GM12878 (cell line): ENCODE measurements around the gene PGC. TPM values are rescaled to one million over a fixed set of nuclear protein-coding genes. Genes with fewer than 3 reads are reported as not detected.

ENCODE experiments used
- ATAC-seq: fragments of 200-7000 bp; cut with Tn5 transposase; 3 replicates; pipeline ENCODE4 v1.9.1; 2020; ENCODE audit warnings: mild to moderate bottlenecking, moderate library complexity
- BruUV-seq: library from RNA; stranded (reverse); fragments of 400-500 nt; replicated peaks from 2 replicates; lab custom pipeline; 2021; lab: Mats Ljungman, UMichigan
- CTCF ChIA-PET: fragments of 300-600 bp; sonication (Branson Sonifier 250); formaldehyde crosslinking; extraction: SDS; loops from one replicate; lab custom pipeline; 2021; ENCODE audit warnings: inconsistent platforms; lab: Yijun Ruan, JAX
- POLR2A ChIA-PET: fragments of 350-600 bp; formaldehyde crosslinking; extraction: SDS; loops from one replicate; lab custom pipeline; 2021; ENCODE audit warnings: inconsistent platforms; lab: Charles Lee
- RAD21 ChIA-PET: fragments of 300-600 bp; sonication (Branson Sonifier 250); formaldehyde crosslinking; loops from one replicate; lab custom pipeline; 2023; ENCODE audit warnings: antibody characterized with exemption; ENCODE audit not compliant: unreplicated experiment; lab: Charles Lee
- SMC1A ChIA-PET: fragments of 300-600 bp; sonication (Branson Sonifier 250); formaldehyde crosslinking; loops from one replicate; lab custom pipeline; 2023; ENCODE audit not compliant: unreplicated experiment, uncharacterized antibody; lab: Charles Lee
- DNase-seq: peaks from one replicate; pipeline ENCODE4 v3.0.0-alpha.2; 2011; ENCODE audit warnings: low read depth, low spot score
- FAIRE-seq: peaks from 3 replicates; lab custom pipeline; 2011; peaks lifted over from hg19 to GRCh38; lab: Jason Lieb, UNC
- H2AFZ ChIP-seq: 2 replicates; pipeline ENCODE4 v1.6.0; 2011; ENCODE audit warnings: low read depth, low read length, control low read depth; ENCODE audit not compliant: control insufficient read depth
- H3K27ac ChIP-seq: 2 replicates; pipeline ENCODE4 v1.5.1; 2011; ENCODE audit warnings: control low read depth; ENCODE audit not compliant: control insufficient read depth, insufficient read depth
- H3K27me3 ChIP-seq, 2 experiments: replicated peaks in 1 of 2; 2 replicates each; pipeline versions ENCODE4 v1.6.0 to v1.6.1; 2011; ENCODE audit warnings: low read length in 1 of 2; ENCODE audit not compliant: control insufficient read depth in 2 of 2, insufficient read depth in 2 of 2
- H3K36me3 ChIP-seq, 2 experiments: 2 replicates each; pipeline ENCODE4 v1.5.1; 2011; ENCODE audit warnings: low read length in 1 of 2; ENCODE audit not compliant: control insufficient read depth in 2 of 2, insufficient read depth in 2 of 2
- H3K4me1 ChIP-seq: 2 replicates; pipeline ENCODE4 v1.6.1; 2011; ENCODE audit warnings: mild to moderate bottlenecking, low read length, moderate library complexity, mixed read lengths; ENCODE audit not compliant: control insufficient read depth, insufficient read depth
- H3K4me2 ChIP-seq: 2 replicates; pipeline ENCODE4 v1.6.0; 2011; ENCODE audit warnings: control low read depth; ENCODE audit not compliant: control insufficient read depth, insufficient read depth
- H3K4me3 ChIP-seq: fragments of 200-600 bp; sonication (generic); 2 replicates; pipeline ENCODE4 v1.5.1; 2016
- H3K79me2 ChIP-seq: 2 replicates; pipeline ENCODE4 v1.6.0; 2011; ENCODE audit warnings: low read length; ENCODE audit not compliant: control insufficient read depth, insufficient read depth
- H3K9ac ChIP-seq: 2 replicates; pipeline ENCODE4 v1.8.0; 2011; ENCODE audit warnings: low read length, control low read depth, mixed read lengths; ENCODE audit not compliant: control insufficient read depth, insufficient read depth
- H3K9me3 ChIP-seq: replicated peaks from 3 replicates; pipeline ENCODE4 v1.5.1; 2011; ENCODE audit warnings: mild to moderate bottlenecking, low read length; ENCODE audit not compliant: control insufficient read depth, insufficient read depth
- H4K20me1 ChIP-seq: 2 replicates; pipeline ENCODE4 v1.6.0; 2011; ENCODE audit not compliant: control insufficient read depth, insufficient read depth
- GABPA ChIP-seq: IDR thresholded peaks from 2 replicates; pipeline ENCODE4 v1.6.1; 2014; ENCODE audit warnings: antibody characterized with exemption, low read depth, mild to moderate bottlenecking, inconsistent platforms
- NFXL1 ChIP-seq: fragments of 450-650 bp; IDR thresholded peaks from 2 replicates; pipeline ENCODE4 v1.6.1; 2017; ENCODE audit warnings: antibody characterized with exemption, mild to moderate bottlenecking, borderline replicate concordance
- RBBP5 ChIP-seq: fragments of 200-600 bp; sonication (generic); conservative IDR thresholded peaks from 2 replicates; pipeline ENCODE4 v1.6.1; 2016
- SIN3A ChIP-seq: IDR thresholded peaks from 2 replicates; pipeline ENCODE4 v1.6.1; 2012; ENCODE audit warnings: low read depth, low read length, improper control_type of control experiment
- SPI1 ChIP-seq: IDR thresholded peaks from 2 replicates; pipeline ENCODE4 v1.6.1; 2011; ENCODE audit warnings: low read depth, mild to moderate bottlenecking, low read length, moderate library complexity, borderline replicate concordance; ENCODE audit not compliant: insufficient read depth
- TCF3 ChIP-seq: IDR thresholded peaks from 2 replicates; pipeline ENCODE4 v1.6.1; 2012; ENCODE audit warnings: low read depth, mild to moderate bottlenecking, low read length, borderline replicate concordance; ENCODE audit not compliant: insufficient read depth
- ZSCAN29 ChIP-seq: fragments of 450-650 bp; IDR thresholded peaks from 2 replicates; pipeline ENCODE4 v1.6.1; 2017; ENCODE audit warnings: mild to moderate bottlenecking, moderate library complexity
- ZZZ3 ChIP-seq: IDR thresholded peaks from 2 replicates; pipeline ENCODE4 v1.6.1; 2011; ENCODE audit warnings: low read depth; ENCODE audit not compliant: control insufficient read depth, insufficient read length
- WGBS: methylation state at CpG from one replicate; pipeline ENCODE4 v1.1.6; 2016; ENCODE audit warnings: low lambda C conversion rate; ENCODE audit not compliant: insufficient replicate concordance, insufficient coverage; ENCODE audit errors: missing lambda C conversion rate; 5-methylcytosine and 5-hydroxymethylcytosine counted together
- in situ Hi-C: fragments of 300-500 bp; cut with MboI; formaldehyde crosslinking; loops from 9 replicates; pipeline ENCODE4 v1.14.3; 2018; ENCODE audit warnings: mixed read lengths
- intact Hi-C: fragments of 100-400 bp; cut with micrococcal nuclease; formaldehyde crosslinking; loops from one replicate; pipeline ENCODE4 v1.14.2; 2022; ENCODE audit not compliant: unreplicated experiment
- polyA plus RNA-seq, 11 experiments: library from polyadenylated mRNA; depleted of rRNA in 4 of 11; unstranded in 6 of 11; stranded (reverse) in 5 of 11; fragments of >200 nt; fragmentation: Nextera tagmentation in 4 of 11; fragmentation: Illumina TruSeq in 1 of 11; extraction: Ambion mirVana in 4 of 11; extraction: Trizol in 1 of 11; gene quantifications; 1 replicate in 1 of 11; 2 replicates in 10 of 11; pipeline versions ENCODE4 v1.2.1 to v1.2.3, GENCODE V29; 2011 to 2016; ENCODE audit warnings: inconsistent platforms in 2 of 11, missing spikeins in 2 of 11, low read depth in 1 of 11
- total RNA-seq, 4 experiments: library from RNA; depleted of rRNA in 3 of 4; stranded (reverse); fragments of >200 nt in 3 of 4; fragmentation: Illumina TruSeq in 1 of 4; extraction: Trizol in 1 of 4; gene quantifications; 2 replicates each; pipeline versions ENCODE4 v1.2.1 to v1.2.3, GENCODE V29; 2013 to 2021
- TF ChIP-seq, protein P1 (sequence below): IDR thresholded peaks from 2 replicates; pipeline ENCODE4 v1.6.1; 2011; ENCODE audit warnings: borderline replicate concordance, low read depth, mild to moderate bottlenecking, moderate library complexity, low read length; ENCODE audit not compliant: insufficient read depth, poor library complexity, severe bottlenecking
- TF ChIP-seq, protein P2 (sequence below): fragments of 450-650 bp; formaldehyde crosslinking; IDR thresholded peaks from 2 replicates; pipeline ENCODE4 v1.4.0; 2020; ENCODE audit warnings: mild to moderate bottlenecking, moderate library complexity
- TF ChIP-seq, protein P3 (sequence below), 3 experiments: IDR thresholded peaks in 2 of 3; conservative IDR thresholded peaks in 1 of 3; 2 replicates each; pipeline ENCODE4 v1.5.1; 2011; ENCODE audit warnings: low read depth in 3 of 3, low read length in 3 of 3, mild to moderate bottlenecking in 3 of 3, control low read depth in 2 of 3, moderate library complexity in 2 of 3, inconsistent platforms in 1 of 3, mixed read lengths in 1 of 3; ENCODE audit not compliant: control insufficient read depth in 2 of 3, insufficient read depth in 1 of 3; ENCODE audit errors: extremely low read depth in 1 of 3
- TF ChIP-seq, protein P4 (sequence below): IDR thresholded peaks from 2 replicates; pipeline ENCODE4 v1.6.1; 2012; ENCODE audit warnings: low read depth, low read length, improper control_type of control experiment
- TF ChIP-seq, protein P5 (sequence below): IDR thresholded peaks from 2 replicates; pipeline ENCODE4 v1.6.1; 2011; ENCODE audit warnings: mild to moderate bottlenecking, low read depth, low read length, moderate library complexity; ENCODE audit not compliant: insufficient replicate concordance

The PGC gene
- total and polyA plus RNA-seq, 10 of the 15 experiments (the other 5 are each of a cell fraction or from before 2014, with no cell fraction given) = 0.26 TPM; not detected in 9

DNA sequence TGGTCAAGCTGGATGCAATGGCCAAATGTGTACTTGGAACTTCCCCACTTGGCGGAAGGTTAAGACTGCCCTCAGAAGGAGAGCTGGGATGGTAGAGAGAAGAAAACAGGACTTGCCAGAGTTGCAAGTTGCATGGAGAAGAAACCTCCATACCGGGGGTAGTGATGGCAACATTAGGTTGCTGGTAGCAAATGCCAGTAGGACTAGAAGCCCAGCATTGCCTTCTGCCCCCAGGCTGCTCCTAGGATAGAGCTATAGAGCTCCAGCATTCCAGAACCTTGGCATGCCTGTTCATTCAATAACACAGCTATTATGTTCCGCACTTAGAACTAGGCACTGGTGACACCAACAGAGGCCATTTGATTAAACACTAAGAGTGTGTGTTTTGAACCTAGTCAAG lies 38.3 kb downstream of the PGC start:
- Histone ChIP-seq H3K4me1 (peaks cover 52% of the 10 kb centered on the region), H3K27me3 (no peaks in the 10 kb centered on the region), H3K79me2 (peaks cover 89% of the 10 kb centered on the region), H3K36me3 (peaks cover 19% of the 10 kb centered on the region in 2 experiments), H3K9ac (no peak overlapping the region), H4K20me1 (no peaks in the 10 kb centered on the region; the same call in 1 of the 2 replicates), H3K9me3 (no peaks in the 10 kb centered on the region), H3K4me2 (peak overlapping the region; percentile 99; the same call in 1 of the 2 replicates), H3K27ac (no peak overlapping the region), H2AFZ (no peak overlapping the region), H3K4me3 (no peak overlapping the region)
- POLR2A ChIA-PET = interaction anchor here (0.6 to 6.1 kb wide), 3 partner anchors 12 to 28 kb away, joined by 3 to 210 read pairs (median 180); partner anchors contain the start of gene TFEB
- no peak for DNase-seq
- no peak for FAIRE-seq
- CTCF ChIA-PET = interaction anchor here (0.8 to 2.1 kb wide), 8 partner anchors 8 to 25 kb away, joined by 3 to 20 read pairs (median 4); no protein-coding TSS in a partner anchor
- SMC1A ChIA-PET = interaction anchor here (0.9 to 7.2 kb wide), 7 partner anchors 8 to 385 kb away, joined by 3 to 168 read pairs (median 4); no protein-coding TSS in a partner anchor
- no peak for ATAC-seq
- 75% methylated on average over 3 of the region's 3 CpGs for WGBS
- BruUV-seq = no TSS peak
- in situ Hi-C loops (no loop called here), intact Hi-C loops (loop anchor here (5.0 to 10.0 kb wide), 2 partner anchors 68 to 336 kb away; partner anchors contain the start of gene FRS3)
- RAD21 ChIA-PET = interaction anchor here (0.7 to 6.3 kb wide), 6 partner anchors 8 to 316 kb away, joined by 3 to 185 read pairs (median 12); partner anchors contain the start of gene TFEB
- TF ChIP-seq NFXL1 (no peak), TCF3 (no peak), GABPA (no peak), RBBP5 (no peak), ZZZ3 (no peak), ZSCAN29 (no peak), SPI1 (no peak), SIN3A (no peak)
- TF ChIP-seq, protein P1, sequence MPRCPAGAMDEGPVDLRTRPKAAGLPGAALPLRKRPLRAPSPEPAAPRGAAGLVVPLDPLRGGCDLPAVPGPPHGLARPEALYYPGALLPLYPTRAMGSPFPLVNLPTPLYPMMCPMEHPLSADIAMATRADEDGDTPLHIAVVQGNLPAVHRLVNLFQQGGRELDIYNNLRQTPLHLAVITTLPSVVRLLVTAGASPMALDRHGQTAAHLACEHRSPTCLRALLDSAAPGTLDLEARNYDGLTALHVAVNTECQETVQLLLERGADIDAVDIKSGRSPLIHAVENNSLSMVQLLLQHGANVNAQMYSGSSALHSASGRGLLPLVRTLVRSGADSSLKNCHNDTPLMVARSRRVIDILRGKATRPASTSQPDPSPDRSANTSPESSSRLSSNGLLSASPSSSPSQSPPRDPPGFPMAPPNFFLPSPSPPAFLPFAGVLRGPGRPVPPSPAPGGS = no peak
- TF ChIP-seq, protein P2, sequence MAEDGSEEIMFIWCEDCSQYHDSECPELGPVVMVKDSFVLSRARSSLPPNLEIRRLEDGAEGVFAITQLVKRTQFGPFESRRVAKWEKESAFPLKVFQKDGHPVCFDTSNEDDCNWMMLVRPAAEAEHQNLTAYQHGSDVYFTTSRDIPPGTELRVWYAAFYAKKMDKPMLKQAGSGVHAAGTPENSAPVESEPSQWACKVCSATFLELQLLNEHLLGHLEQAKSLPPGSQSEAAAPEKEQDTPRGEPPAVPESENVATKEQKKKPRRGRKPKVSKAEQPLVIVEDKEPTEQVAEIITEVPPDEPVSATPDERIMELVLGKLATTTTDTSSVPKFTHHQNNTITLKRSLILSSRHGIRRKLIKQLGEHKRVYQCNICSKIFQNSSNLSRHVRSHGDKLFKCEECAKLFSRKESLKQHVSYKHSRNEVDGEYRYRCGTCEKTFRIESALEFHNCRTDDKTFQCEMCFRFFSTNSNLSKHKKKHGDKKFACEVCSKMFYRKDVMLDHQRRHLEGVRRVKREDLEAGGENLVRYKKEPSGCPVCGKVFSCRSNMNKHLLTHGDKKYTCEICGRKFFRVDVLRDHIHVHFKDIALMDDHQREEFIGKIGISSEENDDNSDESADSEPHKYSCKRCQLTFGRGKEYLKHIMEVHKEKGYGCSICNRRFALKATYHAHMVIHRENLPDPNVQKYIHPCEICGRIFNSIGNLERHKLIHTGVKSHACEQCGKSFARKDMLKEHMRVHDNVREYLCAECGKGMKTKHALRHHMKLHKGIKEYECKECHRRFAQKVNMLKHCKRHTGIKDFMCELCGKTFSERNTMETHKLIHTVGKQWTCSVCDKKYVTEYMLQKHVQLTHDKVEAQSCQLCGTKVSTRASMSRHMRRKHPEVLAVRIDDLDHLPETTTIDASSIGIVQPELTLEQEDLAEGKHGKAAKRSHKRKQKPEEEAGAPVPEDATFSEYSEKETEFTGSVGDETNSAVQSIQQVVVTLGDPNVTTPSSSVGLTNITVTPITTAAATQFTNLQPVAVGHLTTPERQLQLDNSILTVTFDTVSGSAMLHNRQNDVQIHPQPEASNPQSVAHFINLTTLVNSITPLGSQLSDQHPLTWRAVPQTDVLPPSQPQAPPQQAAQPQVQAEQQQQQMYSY = no peak
- TF ChIP-seq, protein P3, sequence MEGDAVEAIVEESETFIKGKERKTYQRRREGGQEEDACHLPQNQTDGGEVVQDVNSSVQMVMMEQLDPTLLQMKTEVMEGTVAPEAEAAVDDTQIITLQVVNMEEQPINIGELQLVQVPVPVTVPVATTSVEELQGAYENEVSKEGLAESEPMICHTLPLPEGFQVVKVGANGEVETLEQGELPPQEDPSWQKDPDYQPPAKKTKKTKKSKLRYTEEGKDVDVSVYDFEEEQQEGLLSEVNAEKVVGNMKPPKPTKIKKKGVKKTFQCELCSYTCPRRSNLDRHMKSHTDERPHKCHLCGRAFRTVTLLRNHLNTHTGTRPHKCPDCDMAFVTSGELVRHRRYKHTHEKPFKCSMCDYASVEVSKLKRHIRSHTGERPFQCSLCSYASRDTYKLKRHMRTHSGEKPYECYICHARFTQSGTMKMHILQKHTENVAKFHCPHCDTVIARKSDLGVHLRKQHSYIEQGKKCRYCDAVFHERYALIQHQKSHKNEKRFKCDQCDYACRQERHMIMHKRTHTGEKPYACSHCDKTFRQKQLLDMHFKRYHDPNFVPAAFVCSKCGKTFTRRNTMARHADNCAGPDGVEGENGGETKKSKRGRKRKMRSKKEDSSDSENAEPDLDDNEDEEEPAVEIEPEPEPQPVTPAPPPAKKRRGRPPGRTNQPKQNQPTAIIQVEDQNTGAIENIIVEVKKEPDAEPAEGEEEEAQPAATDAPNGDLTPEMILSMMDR (IDR thresholded peaks at IDR 0.05 in 2 of 3, conservative IDR thresholded peaks at IDR 0.05 in 1 of 3; ENCODE audit: control insufficient read depth in 2 of 3, extremely low read depth in 1 of 3, insufficient read depth in 1 of 3, low read depth in 3 of 3, low read length in 3 of 3) = no peak
- TF ChIP-seq, protein P4, sequence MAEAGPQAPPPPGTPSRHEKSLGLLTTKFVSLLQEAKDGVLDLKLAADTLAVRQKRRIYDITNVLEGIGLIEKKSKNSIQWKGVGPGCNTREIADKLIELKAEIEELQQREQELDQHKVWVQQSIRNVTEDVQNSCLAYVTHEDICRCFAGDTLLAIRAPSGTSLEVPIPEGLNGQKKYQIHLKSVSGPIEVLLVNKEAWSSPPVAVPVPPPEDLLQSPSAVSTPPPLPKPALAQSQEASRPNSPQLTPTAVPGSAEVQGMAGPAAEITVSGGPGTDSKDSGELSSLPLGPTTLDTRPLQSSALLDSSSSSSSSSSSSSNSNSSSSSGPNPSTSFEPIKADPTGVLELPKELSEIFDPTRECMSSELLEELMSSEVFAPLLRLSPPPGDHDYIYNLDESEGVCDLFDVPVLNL = no peak
- TF ChIP-seq, protein P5, sequence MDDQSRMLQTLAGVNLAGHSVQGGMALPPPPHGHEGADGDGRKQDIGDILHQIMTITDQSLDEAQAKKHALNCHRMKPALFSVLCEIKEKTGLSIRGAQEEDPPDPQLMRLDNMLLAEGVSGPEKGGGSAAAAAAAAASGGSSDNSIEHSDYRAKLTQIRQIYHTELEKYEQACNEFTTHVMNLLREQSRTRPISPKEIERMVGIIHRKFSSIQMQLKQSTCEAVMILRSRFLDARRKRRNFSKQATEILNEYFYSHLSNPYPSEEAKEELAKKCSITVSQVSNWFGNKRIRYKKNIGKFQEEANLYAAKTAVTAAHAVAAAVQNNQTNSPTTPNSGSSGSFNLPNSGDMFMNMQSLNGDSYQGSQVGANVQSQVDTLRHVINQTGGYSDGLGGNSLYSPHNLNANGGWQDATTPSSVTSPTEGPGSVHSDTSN = no peak
